Spleen (tissue), 11 donors: Measurements from ENCODE around the gene MED12L. TPM values are rescaled to one million over a fixed set of nuclear protein-coding genes. Genes with fewer than 3 reads are reported as not detected.
"Not testable (repeated sequence)": the region's sequence is repeated elsewhere in the genome, so short reads cannot be mapped to it uniquely, and the experiment has no call there.

Experiments used
- DNase-seq: peaks from one replicate; pipeline ENCODE4 v3.0.0-alpha.2; 2020
- H3K27ac ChIP-seq, 8 donors: fragments of 200-600 bp; sonication (generic) in 7 of 8; 1 replicate in 4 of 8; 2 replicates in 4 of 8; pipeline versions ENCODE4 v1.5.0 to v1.8.0; 2016 to 2021; ENCODE audit warnings: inconsistent platforms in 4 of 8, mild to moderate bottlenecking in 4 of 8, moderate library complexity in 1 of 8
- H3K27me3 ChIP-seq, 7 donors: fragments of 200-600 bp; sonication (generic) in 6 of 7; replicated peaks in 1 of 7; 1 replicate in 4 of 7; 2 replicates in 3 of 7; pipeline versions ENCODE4 v1.5.0 to v1.8.0; 2016 to 2021; ENCODE audit warnings: inconsistent platforms in 3 of 7, mild to moderate bottlenecking in 1 of 7
- H3K36me3 ChIP-seq, 6 donors: fragments of 200-600 bp; sonication (generic) in 5 of 6; 1 replicate in 4 of 6; 2 replicates in 2 of 6; pipeline versions ENCODE4 v1.5.0 to v1.8.0; 2016 to 2021; ENCODE audit warnings: inconsistent platforms in 2 of 6
- H3K4me1 ChIP-seq, 6 donors: fragments of 200-600 bp; sonication (generic) in 5 of 6; 1 replicate in 3 of 6; 2 replicates in 3 of 6; pipeline versions ENCODE4 v1.5.0 to v1.8.0; 2016 to 2021; ENCODE audit warnings: inconsistent platforms in 3 of 6
- H3K4me3 ChIP-seq, 8 donors: fragments of 200-600 bp; sonication (generic) in 7 of 8; 1 replicate in 4 of 8; 2 replicates in 4 of 8; pipeline versions ENCODE4 v1.5.0 to v1.8.0; 2016 to 2021; ENCODE audit warnings: inconsistent platforms in 4 of 8, mild to moderate bottlenecking in 4 of 8, moderate library complexity in 2 of 8
- H3K9me3 ChIP-seq, 8 donors: fragments of 200-600 bp; sonication (generic) in 7 of 8; 1 replicate in 4 of 8; 2 replicates in 4 of 8; pipeline versions ENCODE4 v1.5.0 to v1.8.0; 2016 to 2021; ENCODE audit warnings: inconsistent platforms in 4 of 8
- POLR2A ChIP-seq, 3 donors: fragments of 450-650 bp; IDR thresholded peaks; one replicate each; pipeline ENCODE4 v1.5.1; 2017; ENCODE audit warnings: antibody characterized with exemption in 3 of 3, mild to moderate bottlenecking in 1 of 3
- POLR2AphosphoS5 ChIP-seq, 3 donors: sonication (generic); formaldehyde crosslinking; IDR thresholded peaks; one replicate each; pipeline ENCODE4 v1.5.1; 2017; ENCODE audit warnings: antibody characterized with exemption in 3 of 3
- WGBS, 5 donors: extraction: QIAGEN DNeasy Blood & Tissue Kit in 3 of 5; methylation state at CpG; one replicate each; pipeline versions ENCODE4 v1.1.5 to v1.1.7; 2013 to 2018; 5-methylcytosine and 5-hydroxymethylcytosine counted together
- intact Hi-C: fragments of 100-400 bp; cut with DNase I; formaldehyde crosslinking; loops from one replicate; pipeline ENCODE4 v1.15.0; 2023; ENCODE audit warnings: low total_unique reads
- polyA plus RNA-seq, 3 donors: library from polyadenylated mRNA; stranded (reverse); fragments of 200-250 nt; gene quantifications; one replicate each; pipeline ENCODE4 v1.2.1, GENCODE V29; 2013
- total RNA-seq, 7 donors: library from RNA; depleted of rRNA in 3 of 7; stranded (reverse); fragments of >200 nt in 3 of 7; fragmentation: NEBNext Ultra II Directional in 4 of 7; extraction: Animal tissue kit (Norgen Biotek cat#: 25700) in 4 of 7; gene quantifications; one replicate each; pipeline versions ENCODE4 v1.1.0 to v1.2.1, GENCODE V29; 2016 to 2021
- TF ChIP-seq, protein P1 (sequence below), 11 experiments: fragments of 200-600 bp in 7 of 11; fragments of 450-650 bp in 4 of 11; sonication (generic) in 4 of 11; IDR thresholded peaks in 8 of 11; conservative IDR thresholded peaks in 3 of 11; 1 replicate in 7 of 11; 2 replicates in 4 of 11; pipeline versions ENCODE4 v1.4.0 to v1.8.0; 2016 to 2021; ENCODE audit warnings: antibody characterized with exemption in 11 of 11, inconsistent platforms in 4 of 11, mild to moderate bottlenecking in 1 of 11
- donor health status: healthy with polysubstance abuse.
- donor health status: DM: no; HTN: no; CAD: no; lungs with moderate emphysema.
- donor health status: DM: no; HTN: no; CAD: no.
- donor health status: Bipolar disorder and iron deficiency.
- donor health status: healthy.
- donor health status: DM: no; HTN: no; CAD: no.
- donor health status: DM: yes; HTN: yes; CAD: no.

Gene MED12L
- total and polyA plus RNA-seq, 10 donors = 0.02 to 4.5 (median 1.5) TPM

DNA sequence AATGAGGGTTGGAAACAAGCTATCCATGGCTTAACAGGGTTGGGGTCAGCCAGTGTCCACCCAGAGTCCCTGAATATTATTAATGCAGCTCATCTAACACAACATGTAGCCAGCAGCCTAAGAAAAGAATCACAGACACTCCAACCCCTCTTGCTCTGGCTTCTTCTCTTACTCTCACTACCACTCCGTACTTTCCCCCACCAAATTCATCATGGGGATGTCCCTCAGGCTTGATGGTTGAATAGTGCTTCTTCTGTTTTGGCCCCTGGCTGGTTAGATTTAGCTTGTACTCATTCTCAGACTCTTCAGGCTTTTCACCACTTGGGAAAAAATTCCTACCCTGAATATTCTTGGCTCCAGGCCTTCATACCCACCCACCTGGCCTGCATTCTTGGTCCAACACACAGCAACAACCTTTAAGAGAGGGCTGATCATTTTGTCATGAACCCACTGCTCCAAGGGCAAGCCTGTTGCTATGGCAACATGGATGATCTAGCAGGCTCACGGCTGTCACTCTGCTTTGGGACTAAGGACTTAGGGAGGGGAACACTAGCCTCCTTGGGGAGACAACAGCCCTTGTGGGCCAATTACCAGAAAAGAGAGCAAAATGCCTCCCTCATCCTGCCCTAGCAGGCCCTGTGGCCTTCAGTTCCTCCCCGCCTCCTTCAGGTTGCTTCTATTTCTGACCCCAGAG, 9.4 kb upstream of the MED12L start:
- Histone ChIP-seq H3K9me3 (no peaks in the 10 kb centered on the region), H3K27ac (no peak overlapping the region), H3K36me3 (no peaks in the 10 kb centered on the region), H3K4me3 (no peak overlapping the region), H3K27me3 (peaks cover 0 to 15% (median 0%) of the 10 kb centered on the region in 7 donors), H3K4me1 (no peaks in the 10 kb centered on the region)
- no peak for DNase-seq
- intact Hi-C loops = no loop called here
- 73 to 98% (median 77%) methylated on average over 3 of the region's 3 CpGs for WGBS, 5 donors
- no peak for TF ChIP-seq POLR2A (IDR thresholded peaks at IDR 0.05)
- TF ChIP-seq POLR2AphosphoS5 (IDR thresholded peaks at IDR 0.05) = no peak
- TF ChIP-seq, protein P1, sequence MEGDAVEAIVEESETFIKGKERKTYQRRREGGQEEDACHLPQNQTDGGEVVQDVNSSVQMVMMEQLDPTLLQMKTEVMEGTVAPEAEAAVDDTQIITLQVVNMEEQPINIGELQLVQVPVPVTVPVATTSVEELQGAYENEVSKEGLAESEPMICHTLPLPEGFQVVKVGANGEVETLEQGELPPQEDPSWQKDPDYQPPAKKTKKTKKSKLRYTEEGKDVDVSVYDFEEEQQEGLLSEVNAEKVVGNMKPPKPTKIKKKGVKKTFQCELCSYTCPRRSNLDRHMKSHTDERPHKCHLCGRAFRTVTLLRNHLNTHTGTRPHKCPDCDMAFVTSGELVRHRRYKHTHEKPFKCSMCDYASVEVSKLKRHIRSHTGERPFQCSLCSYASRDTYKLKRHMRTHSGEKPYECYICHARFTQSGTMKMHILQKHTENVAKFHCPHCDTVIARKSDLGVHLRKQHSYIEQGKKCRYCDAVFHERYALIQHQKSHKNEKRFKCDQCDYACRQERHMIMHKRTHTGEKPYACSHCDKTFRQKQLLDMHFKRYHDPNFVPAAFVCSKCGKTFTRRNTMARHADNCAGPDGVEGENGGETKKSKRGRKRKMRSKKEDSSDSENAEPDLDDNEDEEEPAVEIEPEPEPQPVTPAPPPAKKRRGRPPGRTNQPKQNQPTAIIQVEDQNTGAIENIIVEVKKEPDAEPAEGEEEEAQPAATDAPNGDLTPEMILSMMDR (IDR thresholded peaks at IDR 0.05 in 8 of 11, conservative IDR thresholded peaks at IDR 0.05 in 3 of 11) = no peak

DNA sequence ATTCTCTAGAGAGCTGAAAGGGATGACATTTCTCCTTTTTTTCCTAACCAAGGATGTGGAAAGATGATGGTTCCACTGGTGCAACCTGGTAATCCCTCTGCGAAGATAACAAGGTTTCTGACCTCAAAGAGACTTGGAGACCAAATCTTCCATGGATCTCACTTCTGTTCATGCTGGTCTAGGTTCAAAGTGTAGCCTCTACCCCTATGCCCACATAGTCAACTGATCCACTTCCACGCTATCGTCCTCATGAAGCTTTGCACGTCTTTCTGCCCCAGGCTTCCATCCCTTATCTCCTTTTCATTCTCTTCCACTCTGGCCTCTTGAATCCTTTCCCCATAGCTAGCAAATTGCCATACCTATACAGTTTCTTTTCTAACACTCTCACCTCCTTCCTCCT, 8.8 kb upstream of the MED12L start:
- H3K27me3 ChIP-seq = peaks cover 0 to 18% (median 0%) of the 10 kb centered on the region in 7 donors
- no peaks in the 10 kb centered on the region for H3K4me1 ChIP-seq
- 90 to 94% (median 92%) methylated on average over 4 of the region's 4 CpGs for WGBS, 5 donors
- no peak overlapping the region for H3K27ac ChIP-seq
- TF ChIP-seq, protein P1 (IDR thresholded peaks at IDR 0.05 in 8 of 11, conservative IDR thresholded peaks at IDR 0.05 in 3 of 11) = no peak
- TF ChIP-seq POLR2AphosphoS5 (IDR thresholded peaks at IDR 0.05) (no peak), POLR2A (IDR thresholded peaks at IDR 0.05) (no peak)
- H3K36me3 ChIP-seq = no peaks in the 10 kb centered on the region
- H3K9me3 ChIP-seq = no peaks in the 10 kb centered on the region
- intact Hi-C loops = no loop called here
- no peak overlapping the region for H3K4me3 ChIP-seq
- no peak for DNase-seq

DNA sequence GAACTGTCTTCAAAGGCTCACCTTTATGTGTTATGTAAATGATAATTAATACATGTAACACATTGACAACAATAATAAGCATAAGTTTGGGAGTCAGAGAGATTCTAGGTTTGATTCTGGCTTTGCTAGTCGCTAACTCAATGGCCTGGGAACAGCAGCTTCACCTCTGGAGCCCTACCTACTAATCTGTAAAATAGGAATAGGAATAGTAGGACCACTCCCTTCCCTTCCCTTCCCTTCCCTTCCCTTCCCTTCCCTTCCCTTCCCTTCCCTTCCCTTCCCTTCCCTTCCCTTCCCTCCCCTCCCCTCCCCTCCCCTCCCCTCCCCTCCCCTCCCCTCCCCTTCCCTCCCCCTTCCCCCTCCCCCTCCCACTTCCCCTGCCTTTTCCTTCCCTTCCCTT, 4.4 kb upstream of the MED12L start:
- H3K4me3 ChIP-seq, H3K36me3 ChIP-seq, H3K27ac ChIP-seq, H3K9me3 ChIP-seq, DNase-seq, intact Hi-C loops: not testable (repeated sequence)
- whole genome bisulfite sequencing, 5 donors = 76 to 93% (median 81%) methylated on average over 1 of the region's 1 CpG
- peaks cover 9 to 17% (median 14%) of the 10 kb centered on the region in 6 donors for H3K4me1 ChIP-seq
- peaks cover 0 to 61% (median 23%) of the 10 kb centered on the region in 7 donors for H3K27me3 ChIP-seq

DNA sequence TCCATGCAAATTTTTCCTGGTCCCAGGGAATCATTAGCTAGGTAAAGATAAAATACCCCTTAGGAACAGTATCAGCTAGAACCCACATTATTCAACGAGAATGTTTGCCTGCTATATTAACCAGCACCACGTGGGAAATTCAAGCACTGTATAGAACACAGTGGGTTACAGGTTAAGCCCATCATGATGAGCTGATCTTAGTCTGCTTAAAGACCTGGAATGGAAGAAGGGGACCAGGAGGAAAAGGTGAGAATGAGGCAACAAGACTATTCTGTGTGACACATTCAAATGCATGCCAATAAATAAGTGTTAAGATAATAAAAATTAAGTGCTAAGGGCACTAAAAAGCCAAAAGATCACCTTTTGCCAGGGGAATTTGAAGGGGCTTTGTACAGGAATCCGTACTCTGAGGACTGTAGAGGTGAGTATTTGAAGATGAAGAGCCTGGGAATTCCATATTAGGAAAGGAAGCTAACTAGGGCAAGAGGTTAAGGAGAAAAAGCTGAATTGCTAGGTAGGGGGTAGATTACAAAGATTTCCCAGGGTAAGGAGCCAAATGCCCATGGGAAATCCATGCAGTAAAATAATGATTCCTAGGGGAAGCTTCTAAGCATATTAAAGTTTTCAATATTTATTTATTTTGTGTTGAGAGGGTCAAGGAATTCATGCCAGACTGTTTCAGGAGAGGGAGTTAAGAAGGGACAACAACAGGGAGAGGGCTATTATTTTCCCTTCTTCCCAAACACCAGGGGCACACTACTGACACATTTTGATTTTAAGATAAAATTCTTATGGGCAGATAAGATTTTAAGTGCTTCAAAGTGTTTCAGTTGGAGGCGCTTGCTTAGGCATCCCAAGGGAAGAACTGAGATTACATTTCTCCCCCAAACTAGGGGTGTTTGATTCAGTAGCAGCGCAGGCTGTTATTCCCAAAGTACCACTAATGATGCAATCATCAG, 2.3 kb upstream of the MED12L start:
- intact Hi-C loops = no loop called here
- H3K27ac ChIP-seq = no peak overlapping the region
- H3K4me3 ChIP-seq = no peak overlapping the region
- no peak for DNase-seq
- peaks cover 0 to 70% (median 34%) of the 10 kb centered on the region in 7 donors for H3K27me3 ChIP-seq
- no peaks in the 10 kb centered on the region for H3K36me3 ChIP-seq
- TF ChIP-seq POLR2AphosphoS5 (IDR thresholded peaks at IDR 0.05) (no peak), POLR2A (IDR thresholded peaks at IDR 0.05) (no peak)
- TF ChIP-seq, protein P1 (IDR thresholded peaks at IDR 0.05 in 8 of 11, conservative IDR thresholded peaks at IDR 0.05 in 3 of 11) = no peak
- peaks cover 10 to 36% (median 28%) of the 10 kb centered on the region in 6 donors for H3K4me1 ChIP-seq
- H3K9me3 ChIP-seq = no peaks in the 10 kb centered on the region
- 51 to 68% (median 63%) methylated on average over 5 of the region's 5 CpGs for WGBS, 5 donors
